GM19099 (cell line): ENCODE data around the gene RNF151.
A peak's percentile ranks its signal among the peaks of the same experiment; 100 is the strongest.

ENCODE experiments used
- POLR2A ChIP-seq: IDR thresholded peaks from 3 replicates; pipeline ENCODE4 v1.6.1; 2011; ENCODE audit warnings: low read depth; ENCODE audit not compliant: insufficient read length; ENCODE audit errors: extremely low read depth

RNF151 gene

DNA sequence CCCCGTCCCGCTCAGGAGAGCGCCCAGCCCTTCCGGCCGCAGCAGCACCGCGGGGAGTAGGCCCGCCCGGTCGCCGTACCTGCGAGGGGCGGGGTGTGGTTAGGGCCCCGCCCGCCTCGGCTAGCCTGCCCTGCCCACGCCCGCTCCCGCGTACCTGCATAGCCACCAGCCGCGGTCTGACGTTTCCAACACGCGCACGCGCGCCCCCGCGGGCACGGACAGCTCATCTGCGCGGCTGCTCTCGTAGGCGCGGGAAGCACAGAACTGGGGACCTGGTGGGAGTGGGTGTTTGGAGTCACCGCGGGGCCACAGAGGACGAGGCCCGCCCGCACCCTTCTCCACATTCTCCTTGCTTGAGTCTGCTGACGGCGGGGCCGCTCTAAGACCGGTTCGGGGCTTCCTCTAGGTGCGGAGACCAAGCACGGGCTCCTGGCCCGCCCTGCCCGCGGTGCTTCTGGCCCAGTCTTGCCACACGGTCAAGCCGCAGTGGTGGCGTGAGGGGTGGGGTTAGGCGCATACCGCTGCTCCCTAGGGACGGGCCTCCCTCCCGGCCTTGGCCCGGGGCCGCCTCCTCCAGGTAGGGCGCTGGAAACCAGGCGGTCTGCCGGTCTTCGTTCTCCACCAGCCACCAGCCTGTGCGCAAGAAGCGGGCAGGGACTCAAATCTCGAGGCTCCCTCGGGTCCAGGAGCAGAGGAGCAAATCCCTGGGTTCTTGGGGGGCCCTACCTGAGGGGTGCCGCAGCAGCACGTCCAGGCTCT, 12.8 kb downstream of the RNF151 start:
- TF ChIP-seq POLR2A, result no peak

DNA sequence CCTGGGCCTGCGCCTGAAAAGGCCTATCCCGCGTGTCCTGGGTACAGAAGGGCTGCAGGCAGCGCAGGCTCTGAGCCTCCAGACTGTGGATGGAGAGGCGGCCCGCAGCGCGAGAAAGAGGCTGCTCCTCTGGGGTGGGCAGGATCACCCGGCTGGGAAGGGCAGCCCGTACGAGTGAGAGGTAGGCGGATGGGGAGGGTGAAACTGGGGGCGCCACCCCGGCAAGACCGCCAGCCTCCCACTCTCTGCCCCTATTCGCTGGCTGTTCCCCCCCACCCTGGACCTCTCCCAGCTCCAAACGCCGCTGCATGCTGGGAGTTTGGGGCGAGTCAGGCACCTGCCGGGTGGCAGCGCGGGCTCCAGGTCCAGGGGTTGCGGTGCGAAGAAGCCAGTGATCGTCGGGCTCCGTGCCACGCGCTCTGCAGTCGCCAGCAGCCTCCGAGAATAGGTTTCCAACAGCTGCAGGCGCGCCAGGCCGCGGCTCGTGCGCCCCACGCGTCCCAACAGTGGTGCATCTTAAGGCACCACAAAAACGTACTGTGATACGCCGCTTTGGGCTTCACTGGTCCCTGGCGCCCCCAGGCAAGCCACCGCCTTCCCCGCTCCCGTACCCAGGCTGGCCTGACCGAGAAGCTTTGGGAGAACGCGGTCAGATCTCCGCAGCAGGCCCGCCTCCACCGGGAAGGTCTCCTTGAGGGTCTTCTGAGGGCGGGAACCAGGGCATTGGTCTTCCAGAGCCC, 13.5 kb downstream of the RNF151 start:
- TF ChIP-seq POLR2A, result no peak

DNA sequence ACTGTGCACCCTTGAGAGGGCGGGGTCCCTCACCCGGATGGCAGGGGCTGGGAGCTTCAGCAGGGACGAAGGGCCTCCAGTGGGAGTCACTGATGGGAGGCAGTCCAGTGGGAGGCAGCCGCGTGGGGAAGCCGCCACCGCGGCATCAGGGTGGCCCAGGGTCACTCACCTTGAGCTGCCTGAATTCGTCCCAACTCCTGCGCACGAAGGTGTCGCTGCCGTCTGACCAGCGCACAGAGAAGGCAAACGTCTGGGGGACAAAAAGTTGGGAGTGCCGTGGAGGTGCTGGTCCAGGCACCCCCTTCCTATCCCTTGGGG, 14.1 kb downstream of the RNF151 start:
- no peak for TF ChIP-seq POLR2A

DNA sequence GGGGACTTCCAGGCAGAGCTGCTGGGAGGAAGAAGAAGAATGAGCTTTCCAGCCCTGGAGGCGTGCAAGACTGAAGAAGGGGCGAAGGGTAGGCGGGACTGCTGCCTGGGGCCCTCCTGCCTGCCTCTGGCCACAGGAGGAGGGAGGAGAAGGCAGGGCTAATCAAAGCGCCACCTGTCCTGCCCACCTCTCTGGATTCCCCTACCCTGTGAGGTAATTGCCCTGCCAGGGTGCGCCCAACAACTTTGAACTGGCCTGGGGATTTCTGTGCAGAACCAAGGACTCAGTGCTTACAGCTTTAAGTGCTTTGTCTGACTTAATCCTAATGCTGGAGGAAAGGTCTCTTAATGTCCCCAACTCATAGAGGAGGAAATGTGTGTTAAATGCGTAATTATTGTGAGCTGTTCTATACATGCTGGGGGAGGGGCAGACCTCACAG, 14.8 kb downstream of the RNF151 start, which contains the start of gene NOXO1:
Gene NOXO1 (minus strand): TSS at position 72 of the 439 bp plus-strand sequence. CDS start 290 bp downstream, outside the sequence.
- no peak for TF ChIP-seq POLR2A

DNA sequence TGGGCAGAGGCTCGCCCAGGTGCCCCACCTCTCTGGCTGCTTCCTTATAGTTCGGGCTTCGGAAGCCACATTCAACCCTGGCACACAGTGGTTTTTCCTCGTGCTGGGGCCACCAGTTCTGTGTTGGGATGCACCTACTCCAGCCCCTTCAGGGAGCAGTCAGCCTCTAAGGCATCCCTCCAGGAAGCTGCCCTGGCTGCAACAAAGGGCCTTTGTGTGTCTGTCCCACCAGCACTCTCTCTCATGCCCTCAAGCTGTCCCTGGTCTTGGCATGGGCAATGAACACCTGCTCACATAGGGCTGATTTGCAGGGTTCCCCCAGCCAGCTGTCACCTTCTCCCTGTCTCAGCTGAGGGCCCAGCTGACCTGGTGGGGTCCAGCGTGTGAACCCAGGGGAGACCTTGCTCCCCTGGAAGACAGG, 15.4 kb downstream of the RNF151 start:
- no peak for TF ChIP-seq POLR2A

DNA sequence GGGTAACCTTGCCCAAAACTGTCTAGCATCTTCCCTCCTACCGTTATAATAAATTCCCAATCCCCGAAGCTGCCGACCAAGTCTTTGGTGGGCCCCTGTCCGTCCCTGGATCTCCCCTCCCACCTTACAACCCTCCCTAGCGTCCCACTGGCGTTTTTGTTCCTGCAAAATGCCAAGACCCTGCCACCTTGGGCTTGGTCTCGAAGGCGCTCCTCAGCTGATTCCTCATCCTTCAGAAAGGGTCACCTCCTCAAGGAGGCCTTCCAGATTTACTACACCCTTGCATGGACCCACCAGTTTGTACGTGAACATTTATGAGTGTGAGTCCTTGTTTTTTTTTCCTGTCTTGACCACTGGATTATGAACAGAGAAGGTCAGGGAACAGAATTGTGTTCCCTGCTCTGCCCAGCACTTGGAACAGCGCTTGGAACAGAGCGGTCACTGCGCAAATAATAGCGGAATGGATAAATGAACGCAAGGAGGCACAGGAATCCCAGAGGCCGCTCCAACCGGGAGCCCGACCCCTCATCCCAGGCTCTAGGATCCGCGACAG, 16.4 kb downstream of the RNF151 start:
- no peak for TF ChIP-seq POLR2A

DNA sequence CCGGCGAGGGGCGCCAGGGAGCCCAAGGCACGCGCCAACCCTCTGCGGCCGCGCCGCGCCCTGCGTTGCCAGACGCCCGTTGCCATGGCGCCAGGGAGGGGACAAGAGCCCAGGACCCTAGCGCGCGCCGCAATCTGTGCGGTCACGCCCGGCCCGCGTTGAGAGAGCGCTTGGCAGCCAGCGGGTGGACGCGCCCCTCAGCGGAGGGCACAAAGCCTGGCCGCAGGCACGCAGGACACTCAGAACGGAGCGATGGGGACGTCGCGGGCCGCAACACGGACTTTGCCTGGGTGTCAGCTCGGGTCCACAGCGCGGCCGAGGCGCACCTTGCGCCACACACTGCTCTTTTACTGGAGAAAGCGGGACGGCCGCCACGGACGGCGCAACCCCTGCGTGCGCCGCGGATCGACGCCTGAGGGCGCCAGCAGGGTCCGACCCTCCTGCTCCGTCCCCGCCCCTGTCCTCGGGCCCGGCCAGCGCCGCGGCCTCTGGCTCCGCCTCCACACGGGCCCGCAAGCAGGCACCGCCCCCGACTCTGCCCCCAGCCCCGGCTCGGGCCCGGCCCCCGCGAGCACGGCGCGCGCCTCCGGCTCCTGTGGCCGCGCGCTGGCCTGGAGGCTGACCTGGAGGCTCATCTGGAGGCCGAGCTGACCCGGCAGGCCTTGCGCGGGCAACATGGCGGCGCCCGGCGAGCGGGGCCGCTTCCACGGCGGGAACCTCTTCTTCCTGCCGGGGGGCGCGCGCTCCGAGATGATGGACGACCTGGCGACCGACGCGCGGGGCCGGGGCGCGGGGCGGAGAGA, 17.1 kb downstream of the RNF151 start, which contains the start of gene GFER:
Gene GFER (plus strand): TSS at position 650 of the 803 bp plus-strand sequence. CDS start 26 bp downstream, at position 676.
- peak; percentile 93 for TF ChIP-seq POLR2A

DNA sequence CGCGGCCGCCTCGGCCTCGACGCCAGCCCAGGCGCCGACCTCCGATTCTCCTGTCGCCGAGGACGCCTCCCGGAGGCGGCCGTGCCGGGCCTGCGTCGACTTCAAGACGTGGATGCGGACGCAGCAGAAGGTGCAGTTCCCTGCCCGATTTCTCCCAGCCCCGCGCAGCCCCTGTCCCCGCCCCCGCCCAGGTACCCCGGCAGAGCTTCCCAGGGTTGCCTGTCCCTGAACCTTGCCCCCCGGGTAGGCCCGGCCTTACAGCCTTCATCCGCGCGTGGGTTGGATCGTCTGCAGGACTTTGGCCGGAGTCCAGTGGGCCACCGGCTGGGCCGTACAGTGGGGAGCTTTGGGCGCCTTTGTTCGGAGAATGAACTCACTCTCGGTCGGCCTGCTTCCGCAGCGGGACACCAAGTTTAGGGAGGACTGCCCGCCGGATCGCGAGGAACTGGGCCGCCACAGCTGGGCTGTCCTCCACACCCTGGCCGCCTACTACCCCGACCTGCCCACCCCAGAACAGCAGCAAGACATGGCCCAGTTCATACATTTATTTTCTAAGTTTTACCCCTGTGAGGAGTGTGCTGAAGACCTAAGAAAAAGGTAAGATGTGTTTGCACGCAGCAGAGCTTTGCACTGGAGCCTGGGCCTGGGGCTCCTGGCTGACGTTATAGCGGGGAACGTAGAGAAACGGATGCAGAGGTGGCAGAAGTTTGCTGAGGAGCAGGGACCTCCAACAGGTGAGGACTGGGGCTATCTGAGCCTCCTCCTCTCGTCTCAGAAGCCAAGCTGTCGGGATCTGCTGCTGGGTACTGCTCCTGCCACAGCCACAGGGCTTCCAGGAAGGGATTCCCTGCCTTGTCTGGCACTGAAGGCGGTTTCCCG, 17.9 kb downstream of the RNF151 start:
- no peak for TF ChIP-seq POLR2A

DNA sequence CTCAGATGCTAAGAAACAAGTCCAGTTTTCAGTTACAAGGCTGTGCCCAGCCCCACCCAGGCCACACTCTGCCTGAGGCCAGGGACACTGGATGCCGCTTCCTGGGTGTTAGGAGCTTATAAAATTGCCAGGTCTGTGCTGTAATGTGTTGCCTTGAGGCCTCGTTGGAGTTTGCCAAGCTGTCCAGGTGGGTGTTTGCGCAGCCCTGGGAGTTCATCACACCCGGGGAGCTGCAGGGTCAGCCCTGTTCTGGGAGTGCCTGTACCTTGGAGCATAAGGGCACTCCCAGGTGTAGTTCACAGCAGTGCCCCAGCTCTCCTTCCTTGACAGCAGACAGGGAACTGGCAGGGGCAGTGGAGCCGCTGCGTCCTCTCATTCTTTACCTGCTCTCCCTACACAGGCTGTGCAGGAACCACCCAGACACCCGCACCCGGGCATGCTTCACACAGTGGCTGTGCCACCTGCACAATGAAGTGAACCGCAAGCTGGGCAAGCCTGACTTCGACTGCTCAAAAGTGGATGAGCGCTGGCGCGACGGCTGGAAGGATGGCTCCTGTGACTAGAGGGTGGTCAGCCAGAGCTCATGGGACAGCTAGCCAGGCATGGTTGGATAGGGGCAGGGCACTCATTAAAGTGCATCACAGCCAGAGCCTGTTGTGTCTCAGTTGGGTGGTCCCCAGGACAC, 19.0 kb downstream of the RNF151 start:
- TF ChIP-seq POLR2A, result no peak

DNA sequence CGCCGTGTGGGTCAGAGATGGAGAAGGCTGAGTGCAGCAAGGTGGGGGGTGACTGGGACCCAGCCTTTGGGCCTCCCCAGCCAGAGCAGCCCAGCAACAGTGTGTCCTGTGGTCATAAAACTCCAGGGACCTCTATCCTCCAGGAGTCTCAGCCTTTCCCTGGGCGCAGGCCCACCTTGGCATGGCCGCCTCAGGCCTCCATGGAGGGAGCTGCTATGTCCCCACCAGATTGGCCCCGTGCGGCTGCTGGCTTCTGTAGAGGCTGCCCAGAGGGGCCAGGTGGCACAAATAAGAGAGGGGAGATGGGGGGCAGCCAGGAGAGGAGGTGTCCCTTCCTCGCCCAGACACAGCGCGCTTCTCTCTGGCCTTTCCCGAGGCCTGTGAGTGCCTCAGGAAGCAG, 20.5 kb downstream of the RNF151 start:
- no peak for TF ChIP-seq POLR2A

DNA sequence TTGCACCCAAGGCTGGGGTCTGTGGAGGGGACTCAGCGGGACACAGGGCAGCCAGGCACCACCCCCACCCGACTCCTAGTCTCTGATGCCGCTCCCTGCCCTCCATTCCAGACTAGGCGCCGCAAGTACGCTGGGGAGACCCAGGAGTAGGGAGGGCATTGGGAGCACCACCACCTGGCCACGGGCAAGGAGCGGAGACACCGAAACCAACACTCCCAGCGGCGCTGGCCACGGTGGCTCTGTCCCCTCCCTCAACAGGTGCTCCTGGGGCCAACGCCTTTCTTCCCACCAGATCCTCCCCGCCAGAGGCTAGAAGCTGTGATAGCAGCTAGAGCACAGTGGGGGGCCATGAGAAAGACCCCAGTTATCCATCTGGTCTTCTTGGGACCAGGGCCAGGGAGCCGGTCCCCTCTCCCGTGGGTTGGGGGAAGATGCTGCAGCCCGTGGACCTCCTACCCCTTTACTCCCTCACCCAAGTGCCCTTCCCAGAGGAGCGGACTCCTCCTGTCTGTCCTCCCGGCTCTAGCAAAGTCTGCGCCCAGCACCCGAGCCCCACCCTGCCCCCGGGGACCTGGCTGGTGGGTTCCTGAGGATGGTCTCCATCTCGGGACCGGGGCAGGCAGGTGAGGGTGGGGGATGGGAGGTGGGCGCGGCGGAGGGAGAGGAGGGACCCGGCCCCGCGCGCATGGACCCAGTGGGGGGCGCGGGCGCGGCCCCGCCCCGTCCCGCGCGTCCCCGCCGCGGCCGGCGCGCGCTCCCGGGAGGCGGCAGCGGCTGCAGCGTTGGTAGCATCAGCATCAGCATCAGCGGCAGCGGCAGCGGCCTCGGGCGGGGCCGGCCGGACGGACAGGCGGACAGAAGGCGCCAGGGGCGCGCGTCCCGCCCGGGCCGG, 22.8 kb downstream of the RNF151 start, which contains the start of gene SYNGR3:
Gene SYNGR3 (plus strand): TSS at position 762 of the 892 bp plus-strand sequence. CDS start 133 bp downstream, outside the sequence.
- TF ChIP-seq POLR2A, result no peak

DNA sequence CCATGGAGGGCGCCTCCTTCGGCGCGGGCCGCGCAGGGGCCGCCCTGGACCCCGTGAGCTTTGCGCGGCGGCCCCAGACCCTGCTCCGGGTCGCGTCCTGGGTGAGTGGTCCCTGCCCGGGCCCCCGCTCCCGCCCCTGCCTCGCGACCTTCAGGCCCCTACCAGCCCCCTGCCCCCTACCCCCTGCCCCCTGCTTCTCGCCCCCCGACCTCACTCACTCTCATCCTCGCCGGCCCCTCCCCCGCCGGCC, 23.4 kb downstream of the RNF151 start:
- TF ChIP-seq POLR2A, result no peak
